ENCODE data around the gene FANCE.
"Not testable (repeated sequence)": the region's sequence is repeated elsewhere in the genome, so short reads cannot be mapped to it uniquely, and the experiment has no call there.

FANCE gene

DNA sequence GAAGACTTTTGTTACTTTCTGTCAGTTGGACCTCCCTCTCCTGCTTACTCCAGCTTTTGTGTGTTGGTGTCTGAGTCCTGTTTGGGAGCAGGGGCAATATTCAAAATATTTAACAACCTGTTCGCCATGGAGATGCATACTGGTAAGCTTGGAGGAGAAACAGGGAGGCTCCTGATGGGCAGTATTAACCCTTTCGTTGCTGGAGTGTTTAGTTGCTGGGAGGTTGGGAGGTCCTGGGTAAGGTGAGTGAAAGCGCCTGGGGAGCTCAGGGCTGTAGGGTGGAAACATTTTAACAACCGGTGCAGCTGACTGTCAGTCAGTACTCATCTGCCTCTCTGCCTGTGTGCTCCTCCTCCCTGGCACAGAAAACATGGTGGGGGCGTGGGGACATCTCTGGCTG, 56.4 kb downstream of the FANCE start:
- TF ChIP-seq, protein P1, sequence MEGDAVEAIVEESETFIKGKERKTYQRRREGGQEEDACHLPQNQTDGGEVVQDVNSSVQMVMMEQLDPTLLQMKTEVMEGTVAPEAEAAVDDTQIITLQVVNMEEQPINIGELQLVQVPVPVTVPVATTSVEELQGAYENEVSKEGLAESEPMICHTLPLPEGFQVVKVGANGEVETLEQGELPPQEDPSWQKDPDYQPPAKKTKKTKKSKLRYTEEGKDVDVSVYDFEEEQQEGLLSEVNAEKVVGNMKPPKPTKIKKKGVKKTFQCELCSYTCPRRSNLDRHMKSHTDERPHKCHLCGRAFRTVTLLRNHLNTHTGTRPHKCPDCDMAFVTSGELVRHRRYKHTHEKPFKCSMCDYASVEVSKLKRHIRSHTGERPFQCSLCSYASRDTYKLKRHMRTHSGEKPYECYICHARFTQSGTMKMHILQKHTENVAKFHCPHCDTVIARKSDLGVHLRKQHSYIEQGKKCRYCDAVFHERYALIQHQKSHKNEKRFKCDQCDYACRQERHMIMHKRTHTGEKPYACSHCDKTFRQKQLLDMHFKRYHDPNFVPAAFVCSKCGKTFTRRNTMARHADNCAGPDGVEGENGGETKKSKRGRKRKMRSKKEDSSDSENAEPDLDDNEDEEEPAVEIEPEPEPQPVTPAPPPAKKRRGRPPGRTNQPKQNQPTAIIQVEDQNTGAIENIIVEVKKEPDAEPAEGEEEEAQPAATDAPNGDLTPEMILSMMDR (IDR thresholded peaks at IDR 0.05; ENCODE audit: borderline replicate concordance, insufficient read depth, low read depth, low read length) = no peak
- H3K4me3 ChIP-seq (ENCODE audit: low read depth, low read length) = no peak overlapping the region

GRCh38 chr6:35510916-35511561, 58.9 kb downstream of the FANCE start:
- TF ChIP-seq, protein P1 (IDR thresholded peaks at IDR 0.05; ENCODE audit: borderline replicate concordance, insufficient read depth, low read depth, low read length) = no peak

GRCh38 chr6:35511562-35511941, 59.4 kb downstream of the FANCE start:
- H3K4me3 ChIP-seq (ENCODE audit: low read depth, low read length) = no peak overlapping the region
- TF ChIP-seq, protein P1 (IDR thresholded peaks at IDR 0.05; ENCODE audit: borderline replicate concordance, insufficient read depth, low read depth, low read length) = no peak

More at GRCh38 chr6:35510916-35511561, 58.9 kb downstream of the FANCE start:
- H3K4me3 ChIP-seq (ENCODE audit: low read depth, low read length) = no peak overlapping the region

GRCh38 chr6:35512006-35512405, 59.9 kb downstream of the FANCE start:
- TF ChIP-seq, protein P1 (IDR thresholded peaks at IDR 0.05; ENCODE audit: borderline replicate concordance, insufficient read depth, low read depth, low read length) = no peak
- no peak overlapping the region for H3K4me3 ChIP-seq (ENCODE audit: low read depth, low read length)

DNA sequence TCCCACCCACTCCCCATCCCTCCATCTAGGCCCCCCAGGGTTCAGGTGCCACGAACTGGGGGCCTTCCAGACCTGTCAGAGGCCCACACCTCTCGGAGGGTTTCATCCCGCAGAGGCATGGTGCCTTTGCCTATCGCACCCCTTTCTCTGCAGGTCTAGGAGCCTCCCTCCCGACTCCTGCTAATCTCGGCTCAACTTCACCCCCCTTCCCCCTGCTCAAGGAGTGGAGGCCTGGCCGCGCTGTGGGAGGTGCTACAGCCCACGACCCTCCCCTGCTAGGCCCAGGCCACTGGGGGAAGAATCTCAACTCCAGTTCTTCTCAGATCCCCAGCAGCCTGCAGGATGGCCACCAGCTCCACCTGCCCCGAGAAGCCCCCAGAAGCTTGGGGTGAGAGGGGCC, 60.6 kb downstream of the FANCE start, which contains the start of gene TULP1:
Gene TULP1, minus strand, starts transcription at position 157 of the 400 bp plus-strand sequence. Its CDS starts 38 bp downstream, at position 119.
- TF ChIP-seq, protein P1 (IDR thresholded peaks at IDR 0.05; ENCODE audit: borderline replicate concordance, insufficient read depth, low read depth, low read length) = no peak
- H3K4me3 ChIP-seq (ENCODE audit: low read depth, low read length) = no peak within 1 kb of the TSS

GRCh38 chr6:35514587-35514986, 62.4 kb downstream of the FANCE start:
- no peak overlapping the region for H3K4me3 ChIP-seq (ENCODE audit: low read depth, low read length)
- TF ChIP-seq, protein P1 (IDR thresholded peaks at IDR 0.05; ENCODE audit: borderline replicate concordance, insufficient read depth, low read depth, low read length) = no peak

- not testable (repeated sequence) for H3K4me3 ChIP-seq (ENCODE audit: low read depth, low read length)
Observed at GRCh38 chr6:35515939-35516338, 63.8 kb downstream of the FANCE start.
